Measurements from ENCODE around the gene MAX. TPM values are rescaled to one million over a fixed set of nuclear protein-coding genes. Genes with fewer than 3 reads are reported as not detected.

MAX gene
- total and polyA plus RNA-seq, 9 of the 15 experiments (the other 6 are each of a cell fraction or from before 2014, with no cell fraction given): 15.4 to 96.5 (median 51.6) TPM

- TF ChIP-seq ZFP91 (CRISPR knock-in tag; IDR thresholded peaks at IDR 0.05) (no peak), SRSF9 (IDR thresholded peaks at IDR 0.05; ENCODE audit: borderline replicate concordance, low read depth, low read length) (no peak), ESRRA (IDR thresholded peaks at IDR 0.05; ENCODE audit: borderline replicate concordance, low read depth) (peak; percentile 25; the same call in 1 of the 2 replicates), BCOR (IDR thresholded peaks at IDR 0.05) (0 out of 2 replicates have a peak, but pooled peaks have one; percentile 24), CBFA2T3 (IDR thresholded peaks at IDR 0.05) (0 out of 2 replicates have a peak, but pooled peaks have one; percentile 17), ZNF431 (CRISPR knock-in tag; IDR thresholded peaks at IDR 0.05) (no peak), E4F1 (CRISPR knock-in tag; IDR thresholded peaks at IDR 0.05; ENCODE audit: borderline replicate concordance) (no peak), PRPF4 (IDR thresholded peaks at IDR 0.05; ENCODE audit: insufficient read depth, low read depth, low read length, poor library complexity, severe bottlenecking) (no peak), ZNF318 (IDR thresholded peaks at IDR 0.05; ENCODE audit: borderline replicate concordance in 1 of 2, low read depth in 1 of 2) (no peak), POLR2AphosphoS2 (IDR thresholded peaks at IDR 0.05; ENCODE audit: low read length) (no peak), CBX8 (IDR thresholded peaks at IDR 0.05; ENCODE audit: borderline replicate concordance, extremely low read depth, low read depth, low read length, poor library complexity, severe bottlenecking) (no peak), DEAF1 (CRISPR knock-in tag; IDR thresholded peaks at IDR 0.05) (no peak)
Observed at GRCh38 chr14:65102441-65103149, at the start of gene MAX (continued).

Data from K562 (cell line).